GM18526 (cell line): ENCODE results near the gene C19orf18.

ENCODE experiments used
- POLR2A ChIP-seq: IDR thresholded peaks from 3 replicates; pipeline ENCODE4 v1.6.1; 2011; ENCODE audit not compliant: insufficient read length; ENCODE audit errors: extremely low read depth

The C19orf18 gene

DNA sequence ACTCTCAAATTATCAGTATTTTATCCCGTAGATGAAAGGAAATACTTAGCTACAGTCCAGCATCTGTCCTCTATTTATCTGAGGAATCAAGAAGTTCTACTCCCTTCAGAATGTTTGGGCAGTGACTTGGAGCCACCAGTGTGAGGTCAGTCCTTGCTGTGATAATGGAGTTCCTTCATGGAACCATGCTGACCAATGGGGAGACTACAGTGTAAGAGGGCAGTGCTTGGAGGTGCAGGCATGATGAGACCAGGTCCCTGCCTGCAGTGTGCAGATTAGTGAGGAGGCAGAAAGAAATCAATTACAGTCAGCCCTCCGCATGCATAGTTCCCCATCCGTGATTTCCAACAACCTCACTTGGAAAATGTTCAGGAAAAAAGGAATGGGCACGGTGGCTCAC, at the start of gene C19orf18:
C19orf18 (minus strand) TSS at position 101 of the 400 bp plus-strand sequence. CDS start 102 bp downstream, outside the sequence.
- TF ChIP-seq POLR2A = no peak

DNA sequence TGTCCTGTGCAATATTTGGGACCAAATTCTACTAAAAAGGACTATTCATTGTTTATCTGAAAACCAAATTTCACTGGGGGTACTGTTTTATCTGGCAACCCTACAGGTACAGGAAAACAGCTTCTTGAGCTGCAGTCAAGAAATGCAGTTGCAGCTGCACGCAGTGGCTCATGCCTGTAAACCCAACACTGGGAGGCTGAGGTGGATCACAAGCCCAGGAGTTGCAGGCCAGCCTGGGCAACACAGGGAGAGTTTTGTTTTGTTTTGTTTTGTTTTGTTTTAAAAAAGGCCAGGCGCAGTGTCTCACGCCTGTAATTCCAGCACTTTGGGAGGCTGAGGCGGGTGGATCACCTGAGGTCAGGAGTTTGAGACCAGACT, 47.9 kb upstream of the C19orf18 start:
- TF ChIP-seq POLR2A = no peak

DNA sequence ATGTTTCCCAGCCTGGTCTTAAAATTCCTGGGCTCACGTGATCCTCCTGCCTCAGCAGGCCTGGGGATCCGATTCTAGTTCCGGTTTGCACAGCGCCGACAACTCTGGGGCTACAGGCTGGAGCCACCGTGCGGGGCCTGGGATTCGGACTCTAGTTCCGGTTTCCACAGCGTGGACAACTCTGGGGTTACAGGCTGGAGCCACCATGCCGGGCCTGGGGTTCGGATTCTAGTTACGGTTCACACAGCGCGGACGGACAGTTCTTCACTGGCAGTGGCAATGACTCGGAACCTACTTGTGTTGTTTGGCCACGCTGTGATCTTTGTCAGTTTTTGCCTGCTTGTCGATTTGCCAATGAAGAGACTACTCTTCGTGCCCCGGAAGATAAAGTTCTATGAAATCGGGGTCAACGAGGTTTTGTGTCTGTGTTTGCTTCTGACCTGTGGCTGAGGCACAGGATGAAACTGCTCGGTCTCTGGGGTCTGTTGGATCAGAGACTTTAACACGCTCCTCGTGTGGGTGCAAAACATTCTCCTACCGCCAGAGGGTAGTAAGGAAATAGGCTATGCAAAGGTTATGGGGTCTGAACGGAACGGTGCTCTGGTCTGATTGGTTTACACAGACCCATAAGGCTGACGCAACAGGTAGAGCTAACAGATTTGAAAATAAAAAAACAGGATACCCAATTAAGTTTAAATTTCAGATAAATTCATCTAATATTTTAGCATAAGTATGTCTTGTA, 47.4 kb upstream of the C19orf18 start:
- no peak for TF ChIP-seq POLR2A

DNA sequence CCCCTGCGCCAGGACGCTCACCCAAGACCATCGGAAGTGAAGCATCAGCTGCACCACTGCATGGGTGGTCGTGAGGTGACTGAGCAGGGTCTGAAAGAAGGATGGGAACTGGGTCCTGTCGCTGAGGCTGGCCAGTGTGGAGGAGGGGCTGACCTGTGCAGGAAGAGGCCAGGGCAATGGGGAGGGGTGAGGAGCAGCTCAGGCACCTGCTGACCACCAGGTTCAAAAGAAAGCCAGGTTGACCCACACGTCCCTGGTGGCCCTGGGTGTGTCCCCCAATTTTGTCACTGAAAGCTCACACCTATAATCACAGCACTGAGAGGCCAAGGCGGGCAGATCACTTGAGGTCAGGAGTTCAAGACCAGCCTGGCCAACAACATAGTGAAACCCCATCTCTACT, 45.8 kb upstream of the C19orf18 start:
- no peak for TF ChIP-seq POLR2A

DNA sequence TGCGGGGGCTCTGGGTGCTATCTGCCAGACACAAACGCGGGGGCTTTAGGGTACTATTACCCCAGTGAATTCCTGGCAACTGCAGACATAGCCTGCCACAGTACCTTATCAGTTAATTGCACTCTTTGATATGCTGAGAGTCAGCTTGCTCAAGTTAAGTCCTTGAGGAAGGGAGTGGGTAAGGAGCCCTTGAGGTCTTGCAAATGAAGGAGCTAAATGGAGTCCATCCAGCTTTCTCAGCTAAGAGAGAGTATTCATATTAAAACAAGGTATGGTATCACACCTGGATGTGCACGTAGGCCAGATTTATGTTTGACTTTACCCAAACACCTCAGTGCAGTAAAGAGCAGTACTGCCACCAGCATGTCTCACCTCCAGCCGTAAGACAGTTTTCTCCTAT, 39.8 kb upstream of the C19orf18 start:
- no peak for TF ChIP-seq POLR2A

DNA sequence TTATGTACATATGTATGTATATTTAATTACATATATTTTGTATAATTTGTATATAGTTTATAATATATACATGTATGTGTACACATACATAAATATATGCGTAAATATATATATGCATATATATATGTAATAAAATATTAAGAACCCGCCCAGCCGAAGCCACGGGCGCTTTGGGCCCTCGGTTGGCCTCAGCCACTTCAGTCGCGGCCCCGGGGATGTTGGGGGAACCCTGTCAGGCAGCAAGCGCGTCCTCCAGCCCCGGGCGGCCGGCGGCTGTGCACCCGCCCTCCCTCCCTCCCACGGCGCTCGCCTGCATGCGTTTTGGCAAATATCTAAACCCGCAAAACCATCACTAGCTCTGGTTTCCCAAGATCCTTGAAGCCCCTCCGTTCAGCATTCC, 36.2 kb upstream of the C19orf18 start:
- TF ChIP-seq POLR2A = no peak

DNA sequence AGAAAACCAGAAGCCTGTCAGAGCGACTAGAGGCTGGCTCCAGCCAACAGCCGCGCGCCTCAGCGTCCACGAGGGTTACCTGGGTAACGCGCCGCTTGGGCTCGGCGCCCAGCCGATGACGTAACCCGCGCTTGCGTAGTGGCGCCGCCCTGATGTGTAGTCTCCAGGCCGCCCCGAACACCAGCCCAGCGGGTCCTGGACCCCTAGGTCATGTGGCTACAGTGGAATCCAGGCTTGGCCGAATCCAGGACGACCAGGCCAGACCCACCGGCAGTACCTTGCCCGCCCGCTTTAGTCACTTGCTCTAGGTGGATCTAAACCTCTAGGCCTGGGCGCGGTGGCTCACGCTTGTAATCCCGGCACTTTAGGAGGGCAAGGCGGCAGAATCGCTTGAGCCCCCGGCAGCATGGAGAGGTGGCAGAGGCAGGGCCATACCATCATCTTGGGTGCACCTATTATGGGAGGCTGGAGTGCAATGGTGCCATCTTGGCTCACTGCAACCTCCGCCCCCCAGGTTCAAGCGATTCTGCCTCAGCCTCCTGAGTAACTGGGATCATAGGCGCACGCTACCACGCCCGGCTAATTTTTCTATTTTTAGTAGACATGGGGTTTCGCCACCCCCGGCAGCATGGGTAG, 35.5 kb upstream of the C19orf18 start:
- no peak for TF ChIP-seq POLR2A

DNA sequence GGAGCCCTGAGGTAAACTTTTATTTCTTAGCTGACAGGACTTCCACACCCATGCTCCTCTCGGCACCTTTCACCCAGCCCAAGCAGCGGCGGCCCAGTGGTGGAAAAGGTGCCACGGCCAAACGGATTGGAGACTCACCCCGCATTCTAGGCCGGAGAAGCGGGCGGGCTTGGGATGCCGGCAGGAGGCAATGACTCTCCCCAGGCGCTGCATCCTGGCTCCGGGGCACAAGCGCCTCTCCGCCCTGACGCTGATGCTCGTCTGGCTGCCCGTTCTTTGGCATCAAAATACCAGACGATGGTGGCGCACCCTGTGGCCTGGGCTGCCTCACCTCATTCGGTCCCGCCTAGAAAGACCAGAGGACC, 34.9 kb upstream of the C19orf18 start:
- no peak for TF ChIP-seq POLR2A

DNA sequence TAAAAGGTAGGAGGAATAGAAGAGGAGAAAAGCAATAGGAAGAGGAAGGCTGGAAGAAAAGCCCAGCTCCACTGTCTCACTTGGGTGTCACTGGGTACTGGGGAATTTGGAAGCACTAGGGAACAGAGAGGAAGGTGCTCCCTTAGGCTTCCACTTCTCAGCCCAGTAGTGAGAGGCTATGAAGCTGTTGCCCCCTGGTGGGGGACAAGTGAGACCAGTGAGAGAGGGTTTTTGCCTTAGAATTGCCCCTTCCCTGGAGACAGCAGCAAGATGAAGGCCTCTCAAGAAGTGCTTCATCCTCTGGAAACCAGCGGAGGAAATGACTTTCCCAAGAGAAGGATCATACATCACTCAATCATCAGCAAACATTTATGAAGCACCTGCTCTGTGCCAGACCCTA, 33.0 kb upstream of the C19orf18 start:
- no peak for TF ChIP-seq POLR2A

DNA sequence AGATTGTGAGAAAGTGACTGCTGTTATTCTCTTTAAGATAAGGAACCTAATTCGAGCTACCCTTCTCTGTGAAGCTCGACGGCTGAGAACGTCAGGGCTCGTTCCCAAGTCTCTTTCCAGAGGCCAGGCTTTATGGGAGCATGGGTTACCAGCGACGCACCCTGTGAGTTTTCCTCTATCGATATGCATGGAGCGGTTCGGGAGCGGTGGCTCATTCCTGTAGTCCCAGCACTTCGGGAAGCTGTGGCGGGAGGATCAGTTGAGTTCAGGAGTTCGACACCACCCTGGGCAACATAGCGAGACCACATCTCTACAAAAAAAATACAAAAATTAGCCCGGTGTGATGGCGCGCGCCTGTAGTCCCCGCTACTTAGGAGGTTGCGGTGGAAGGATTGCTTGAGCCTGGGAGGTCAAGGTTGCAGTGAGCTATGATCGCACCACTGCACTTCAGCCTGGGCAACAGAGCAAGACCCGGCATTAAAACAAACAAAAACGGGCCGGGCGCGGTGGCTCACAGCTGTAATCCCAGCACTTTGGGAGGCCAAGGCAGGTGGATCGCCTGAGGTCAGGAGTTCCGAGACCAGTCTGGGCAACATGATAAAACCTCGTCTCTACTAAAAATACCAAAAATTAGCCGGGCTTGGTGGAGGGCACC, 29.0 kb upstream of the C19orf18 start:
- no peak for TF ChIP-seq POLR2A

DNA sequence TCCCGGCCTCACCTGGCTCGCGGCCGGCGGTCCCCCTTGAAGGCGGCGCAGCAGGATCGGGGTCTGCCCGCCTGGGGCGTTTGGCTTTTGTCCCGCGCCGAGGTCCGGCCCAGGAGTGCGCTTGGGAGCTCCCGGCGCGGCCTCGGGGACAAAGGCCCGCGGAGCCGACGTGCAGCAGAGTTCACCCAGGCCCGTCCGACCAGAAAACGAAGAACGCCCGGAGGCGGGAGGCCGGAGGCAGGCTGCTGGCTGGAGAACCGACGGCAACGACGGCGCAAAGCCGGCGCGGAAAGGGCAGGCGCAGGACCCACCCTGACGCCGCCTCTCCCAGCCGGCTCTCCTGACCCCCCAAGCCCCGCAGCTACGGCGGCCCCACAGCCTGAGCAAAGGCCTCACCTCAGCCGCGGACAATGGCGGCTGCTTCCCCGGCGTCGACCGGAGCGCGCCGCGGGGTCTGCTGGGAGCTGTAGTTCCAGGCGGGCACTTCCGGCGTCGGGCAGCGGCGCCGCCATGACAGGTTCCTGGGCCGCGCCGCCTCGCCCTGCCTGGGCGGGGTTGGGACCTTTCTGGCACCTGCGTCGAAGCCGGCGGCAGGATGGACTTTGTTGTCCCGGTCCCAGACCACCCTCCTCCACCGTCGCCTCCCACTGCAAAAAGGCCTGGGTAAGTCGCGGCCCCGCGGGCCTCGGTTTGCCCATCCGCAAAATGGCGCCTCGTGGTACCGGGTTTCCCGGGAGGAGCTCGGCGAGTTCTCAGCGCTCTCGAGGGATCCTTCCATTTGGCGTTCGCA, 28.2 kb upstream of the C19orf18 start, which contains the start of gene ZNF606:
ZNF606 (minus strand) TSS at position 437 of the 790 bp plus-strand sequence. CDS start 1,501 bp downstream, outside the sequence.
- TF ChIP-seq POLR2A = peak; percentile 79

DNA sequence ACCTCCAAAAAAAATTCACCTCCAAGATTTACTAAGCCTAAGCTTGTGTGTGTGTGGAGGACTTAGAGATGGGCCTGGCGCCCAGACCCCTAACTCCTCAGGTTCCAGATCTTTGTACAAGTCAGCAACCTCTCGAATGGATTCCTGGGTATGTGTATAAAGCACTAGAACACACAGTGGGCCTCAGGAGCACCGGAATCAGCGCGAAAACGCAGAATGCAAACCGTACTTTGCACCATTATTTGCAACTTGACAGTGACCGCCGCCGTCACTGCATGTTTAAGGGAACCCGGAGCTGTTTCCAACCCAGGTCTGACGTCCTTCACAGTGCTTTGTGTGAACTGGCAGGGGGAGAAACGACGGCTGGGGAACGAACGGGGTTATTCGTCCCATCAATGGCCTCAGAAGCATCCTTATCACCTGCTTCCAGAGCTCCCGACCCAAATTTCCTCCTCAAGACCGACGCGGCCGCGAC, 27.6 kb upstream of the C19orf18 start:
- no peak for TF ChIP-seq POLR2A

DNA sequence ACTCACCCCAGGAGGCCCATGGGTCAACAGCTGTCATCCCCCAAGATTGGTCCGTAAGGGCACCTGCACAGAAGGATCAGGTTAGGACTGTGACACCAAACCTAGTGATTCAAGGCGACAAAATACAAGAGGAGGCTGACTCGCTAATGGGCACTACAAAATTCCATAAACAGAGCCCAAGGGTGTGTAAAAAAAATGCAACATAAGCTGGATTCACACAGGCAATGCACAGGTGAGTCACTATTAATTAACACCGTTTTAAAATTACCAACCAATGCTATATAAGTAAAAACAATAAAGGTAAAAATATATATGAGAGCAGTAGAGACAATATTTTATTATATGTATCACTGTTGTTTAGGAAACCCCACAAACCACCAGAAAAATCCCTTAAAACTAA, 26.3 kb upstream of the C19orf18 start:
- no peak for TF ChIP-seq POLR2A

DNA sequence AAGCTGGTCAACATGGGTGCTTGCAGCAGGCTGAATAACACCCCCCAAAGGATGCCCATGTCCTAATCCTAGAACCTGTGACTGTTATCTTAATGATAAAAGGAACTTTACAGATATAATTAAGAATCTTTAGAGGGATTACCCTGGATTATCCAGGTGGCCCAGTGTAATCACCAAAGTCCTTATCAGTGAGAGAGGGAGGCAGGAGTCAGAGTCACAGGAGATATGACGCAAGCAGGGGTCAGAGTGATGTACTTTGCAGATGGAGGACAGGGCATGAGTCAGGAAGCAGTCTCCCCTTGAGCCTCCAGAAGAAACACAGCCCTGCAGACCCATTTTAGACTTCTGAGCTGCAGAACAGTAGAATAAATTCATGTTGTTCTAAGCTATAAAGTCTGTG, 18.5 kb upstream of the C19orf18 start:
- TF ChIP-seq POLR2A = no peak

DNA sequence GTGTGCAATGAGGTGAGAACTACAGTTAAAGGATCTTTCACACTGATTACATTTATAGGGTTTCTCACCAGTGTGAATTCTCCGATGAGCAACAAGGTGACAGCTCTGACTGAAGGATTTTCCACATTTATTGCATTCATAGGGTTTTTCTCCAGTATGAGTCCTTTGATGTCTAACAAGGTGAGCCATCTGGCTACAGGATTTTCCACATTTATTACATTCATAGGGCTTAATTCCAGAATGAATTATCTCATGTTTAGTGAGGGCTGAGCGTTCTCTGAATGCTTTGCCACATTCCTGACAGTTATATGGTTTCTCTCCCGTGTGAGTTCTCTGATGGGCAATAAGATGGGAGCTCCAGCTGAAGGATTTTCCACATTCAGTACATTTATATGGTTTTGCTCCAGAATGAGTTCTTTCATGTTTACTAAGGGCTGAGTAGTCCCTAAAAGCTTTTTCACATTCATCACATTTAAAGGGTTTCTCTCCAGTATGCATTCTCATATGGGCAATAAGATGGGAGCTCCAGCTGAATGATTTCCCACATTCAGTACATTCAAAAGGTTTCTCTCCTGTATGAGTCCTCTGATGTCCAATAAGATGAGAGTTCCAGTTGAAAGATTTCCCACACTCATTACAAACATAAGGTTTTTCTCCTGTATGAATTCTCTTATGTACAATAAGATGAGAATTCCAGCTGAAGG, 4.4 kb upstream of the C19orf18 start:
- TF ChIP-seq POLR2A = no peak
